GM23338 (cell line): ENCODE data around the gene AFF2.

ENCODE experiments used
- CREB1 ChIP-seq: fragments of 250-450 bp; sonication (Bioruptor Pico); IDR thresholded peaks from 2 replicates; pipeline ENCODE4 v1.5.0; 2020; ENCODE audit warnings: low read depth, mild to moderate bottlenecking, moderate library complexity
- CTCF ChIP-seq, 2 experiments: fragments of 200-600 bp in 1 of 2; sonication (generic) in 1 of 2; conservative IDR thresholded peaks; 2 replicates each; pipeline versions ENCODE4 v1.5.1 to v1.6.1; 2016 to 2017; ENCODE audit warnings: antibody characterized with exemption in 2 of 2, low read depth in 2 of 2, mild to moderate bottlenecking in 2 of 2, moderate library complexity in 1 of 2
- ETS1 ChIP-seq: IDR thresholded peaks from 2 replicates; pipeline ENCODE4 v1.6.1; 2016; ENCODE audit warnings: antibody characterized with exemption
- EZH2 ChIP-seq: fragments of 200-600 bp; sonication (generic); IDR thresholded peaks from one replicate; pipeline ENCODE4 v1.8.0; 2017; ENCODE audit warnings: antibody characterized with exemption, mild to moderate bottlenecking, low read depth; ENCODE audit not compliant: unreplicated experiment
- EZH2phosphoT487 ChIP-seq: fragments of 200-600 bp; sonication (generic); IDR thresholded peaks from one replicate; pipeline ENCODE4 v1.8.1; 2018; ENCODE audit warnings: antibody characterized with exemption; ENCODE audit not compliant: unreplicated experiment
- POLR2AphosphoS5 ChIP-seq: IDR thresholded peaks from 2 replicates; pipeline ENCODE4 v1.6.1; 2016; ENCODE audit warnings: antibody characterized with exemption, low read depth
- REST ChIP-seq: IDR thresholded peaks from one replicate; pipeline ENCODE4 v1.6.1; 2018; ENCODE audit warnings: antibody characterized with exemption; ENCODE audit not compliant: unreplicated experiment

GRCh38 chrX:148917441-148917840, 417.0 kb downstream of the AFF2 start:
- TF ChIP-seq CTCF (conservative IDR thresholded peaks at IDR 0.05; ENCODE audit: low read depth in 2 of 2) (no peak), REST (no peak), EZH2phosphoT487 (no peak), EZH2 (no peak), CREB1 (CRISPR knock-in tag) (no peak), ETS1 (no peak), POLR2AphosphoS5 (no peak)
